Panc1 (cell line): ENCODE measurements around the gene PKM. TPM values are rescaled to one million over a fixed set of nuclear protein-coding genes. Genes with fewer than 3 reads are reported as not detected.
A peak's percentile ranks its signal among the peaks of the same experiment; 100 is the strongest.

Experiments
- ATAC-seq: fragments of 200-7000 bp; cut with Tn5 transposase; 2 replicates; pipeline ENCODE4 v1.9.1; 2020; ENCODE audit warnings: mild to moderate bottlenecking, moderate library complexity
- BruUV-seq: library from RNA; stranded (reverse); fragments of 400-500 nt; replicated peaks from 2 replicates; lab custom pipeline; 2021; lab: Mats Ljungman, UMichigan
- CTCF ChIA-PET: fragments of 300-600 bp; sonication (Branson Sonifier 250); formaldehyde crosslinking; loops from one replicate; lab custom pipeline; 2022; ENCODE audit warnings: antibody characterized with exemption; lab: Charles Lee
- POLR2A ChIA-PET: fragments of 300-600 bp; sonication (Branson Sonifier 250); formaldehyde crosslinking; loops from one replicate; lab custom pipeline; 2022; ENCODE audit warnings: antibody characterized with exemption; lab: Charles Lee
- DNase-seq: peaks from one replicate; pipeline ENCODE4 v3.0.0-alpha.2; 2010; ENCODE audit warnings: low read depth, low spot score
- H3K27ac ChIP-seq: 2 replicates; pipeline ENCODE4 v1.5.1; 2011; ENCODE audit warnings: mild to moderate bottlenecking, low read length, inconsistent platforms
- H3K27me3 ChIP-seq: fragments of 200-500 bp; sonication (Bioruptor generic); 2 replicates; pipeline ENCODE4 v1.6.0; 2014; ENCODE audit warnings: low read length, inconsistent platforms; ENCODE audit not compliant: control insufficient read depth, insufficient read depth
- H3K36me3 ChIP-seq: fragments of 200-500 bp; sonication (Bioruptor generic); 2 replicates; pipeline ENCODE4 v1.5.1; 2014; ENCODE audit warnings: inconsistent platforms, mild to moderate bottlenecking, low read length, moderate library complexity; ENCODE audit not compliant: control insufficient read depth, insufficient read depth
- H3K4me1 ChIP-seq: 2 replicates; pipeline ENCODE4 v1.5.1; 2011; ENCODE audit warnings: inconsistent platforms, mild to moderate bottlenecking, low read length, moderate library complexity; ENCODE audit not compliant: control insufficient read depth, insufficient read depth
- H3K4me3 ChIP-seq, 2 experiments: 2 replicates each; pipeline ENCODE4 v1.5.1; 2011 to 2012; ENCODE audit warnings: low read depth in 2 of 2, low read length in 2 of 2, mild to moderate bottlenecking in 2 of 2, inconsistent platforms in 1 of 2, moderate library complexity in 1 of 2
- H3K9me3 ChIP-seq: fragments of 200-500 bp; sonication (Bioruptor generic); 2 replicates; pipeline ENCODE4 v1.5.1; 2014; ENCODE audit warnings: low read depth, mild to moderate bottlenecking, inconsistent platforms, low read length, moderate library complexity; ENCODE audit not compliant: control insufficient read depth, insufficient read depth
- POLR2AphosphoS5 ChIP-seq: IDR thresholded peaks from 2 replicates; pipeline ENCODE4 v1.6.1; 2012; ENCODE audit warnings: mild to moderate bottlenecking, low read depth, low read length, moderate library complexity
- SIN3A ChIP-seq: IDR thresholded peaks from 2 replicates; pipeline ENCODE4 v1.6.1; 2012; ENCODE audit warnings: low read depth, mild to moderate bottlenecking, low read length, moderate library complexity, borderline replicate concordance; ENCODE audit not compliant: insufficient read depth
- TCF7L2 ChIP-seq: IDR thresholded peaks from 2 replicates; pipeline ENCODE4 v1.6.1; 2011; ENCODE audit warnings: mild to moderate bottlenecking, low read depth, low read length, inconsistent platforms
- in situ Hi-C: cut with HindIII; loops from 2 replicates; pipeline ENCODE4 v1.10.0; 2016; ENCODE audit warnings: low sequenced_read_pairs, low pct_unique_long_range_greater_than_20kb
- intact Hi-C: fragments of 100-400 bp; cut with micrococcal nuclease; formaldehyde crosslinking; loops from one replicate; pipeline ENCODE4 v1.10.0; 2022; ENCODE audit not compliant: unreplicated experiment
- total RNA-seq: library from RNA; stranded (reverse); gene quantifications from one replicate; pipeline ENCODE4 v1.2.1, GENCODE V29; 2021; ENCODE audit not compliant: unreplicated experiment
- TF ChIP-seq, protein P1 (sequence below): fragments of 450-650 bp; IDR thresholded peaks from 2 replicates; pipeline ENCODE4 v1.5.1; 2017; ENCODE audit warnings: mild to moderate bottlenecking
- TF ChIP-seq, protein P2 (sequence below), 2 experiments: IDR thresholded peaks; 2 replicates each; pipeline ENCODE4 v1.6.1; 2011 to 2012; ENCODE audit warnings: low read depth in 2 of 2, control low read depth in 1 of 2, low read length in 1 of 2, mild to moderate bottlenecking in 1 of 2, moderate library complexity in 1 of 2; ENCODE audit not compliant: insufficient read depth in 1 of 2

Gene PKM
- total RNA-seq, 1 experiment from 2014 or later, result 1,590 TPM

DNA sequence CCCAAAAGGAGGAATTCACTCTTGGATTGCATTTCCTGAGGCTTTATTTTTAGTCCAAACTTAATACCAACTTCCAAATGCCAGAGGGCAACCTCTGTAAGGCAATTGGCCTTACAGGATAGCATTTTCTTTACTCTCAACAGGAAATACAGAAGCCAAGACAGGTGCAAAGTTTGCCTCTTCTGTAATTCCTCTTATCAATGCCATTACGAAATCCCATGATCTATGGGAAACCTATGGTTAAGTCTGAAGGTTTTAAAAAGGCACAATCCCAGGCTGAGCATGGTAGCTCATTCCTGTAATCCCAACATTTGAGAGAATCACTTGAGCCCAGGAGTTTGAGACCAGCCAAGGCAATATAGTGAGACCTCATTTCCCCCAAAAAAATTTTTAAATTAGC is 14.9 kb downstream of the PKM start:
- no peaks in the 10 kb centered on the region for H3K9me3 ChIP-seq
- POLR2A ChIA-PET, result no interaction called here
- H3K4me1 ChIP-seq, result 0 out of 2 replicates have a peak, but pooled peaks cover under 1% of the 10 kb centered on the region
- H3K4me3 ChIP-seq, result no peak overlapping the region
- no peaks in the 10 kb centered on the region for H3K27me3 ChIP-seq
- TF ChIP-seq, protein P1, sequence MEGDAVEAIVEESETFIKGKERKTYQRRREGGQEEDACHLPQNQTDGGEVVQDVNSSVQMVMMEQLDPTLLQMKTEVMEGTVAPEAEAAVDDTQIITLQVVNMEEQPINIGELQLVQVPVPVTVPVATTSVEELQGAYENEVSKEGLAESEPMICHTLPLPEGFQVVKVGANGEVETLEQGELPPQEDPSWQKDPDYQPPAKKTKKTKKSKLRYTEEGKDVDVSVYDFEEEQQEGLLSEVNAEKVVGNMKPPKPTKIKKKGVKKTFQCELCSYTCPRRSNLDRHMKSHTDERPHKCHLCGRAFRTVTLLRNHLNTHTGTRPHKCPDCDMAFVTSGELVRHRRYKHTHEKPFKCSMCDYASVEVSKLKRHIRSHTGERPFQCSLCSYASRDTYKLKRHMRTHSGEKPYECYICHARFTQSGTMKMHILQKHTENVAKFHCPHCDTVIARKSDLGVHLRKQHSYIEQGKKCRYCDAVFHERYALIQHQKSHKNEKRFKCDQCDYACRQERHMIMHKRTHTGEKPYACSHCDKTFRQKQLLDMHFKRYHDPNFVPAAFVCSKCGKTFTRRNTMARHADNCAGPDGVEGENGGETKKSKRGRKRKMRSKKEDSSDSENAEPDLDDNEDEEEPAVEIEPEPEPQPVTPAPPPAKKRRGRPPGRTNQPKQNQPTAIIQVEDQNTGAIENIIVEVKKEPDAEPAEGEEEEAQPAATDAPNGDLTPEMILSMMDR, result no peak
- TF ChIP-seq, protein P2, sequence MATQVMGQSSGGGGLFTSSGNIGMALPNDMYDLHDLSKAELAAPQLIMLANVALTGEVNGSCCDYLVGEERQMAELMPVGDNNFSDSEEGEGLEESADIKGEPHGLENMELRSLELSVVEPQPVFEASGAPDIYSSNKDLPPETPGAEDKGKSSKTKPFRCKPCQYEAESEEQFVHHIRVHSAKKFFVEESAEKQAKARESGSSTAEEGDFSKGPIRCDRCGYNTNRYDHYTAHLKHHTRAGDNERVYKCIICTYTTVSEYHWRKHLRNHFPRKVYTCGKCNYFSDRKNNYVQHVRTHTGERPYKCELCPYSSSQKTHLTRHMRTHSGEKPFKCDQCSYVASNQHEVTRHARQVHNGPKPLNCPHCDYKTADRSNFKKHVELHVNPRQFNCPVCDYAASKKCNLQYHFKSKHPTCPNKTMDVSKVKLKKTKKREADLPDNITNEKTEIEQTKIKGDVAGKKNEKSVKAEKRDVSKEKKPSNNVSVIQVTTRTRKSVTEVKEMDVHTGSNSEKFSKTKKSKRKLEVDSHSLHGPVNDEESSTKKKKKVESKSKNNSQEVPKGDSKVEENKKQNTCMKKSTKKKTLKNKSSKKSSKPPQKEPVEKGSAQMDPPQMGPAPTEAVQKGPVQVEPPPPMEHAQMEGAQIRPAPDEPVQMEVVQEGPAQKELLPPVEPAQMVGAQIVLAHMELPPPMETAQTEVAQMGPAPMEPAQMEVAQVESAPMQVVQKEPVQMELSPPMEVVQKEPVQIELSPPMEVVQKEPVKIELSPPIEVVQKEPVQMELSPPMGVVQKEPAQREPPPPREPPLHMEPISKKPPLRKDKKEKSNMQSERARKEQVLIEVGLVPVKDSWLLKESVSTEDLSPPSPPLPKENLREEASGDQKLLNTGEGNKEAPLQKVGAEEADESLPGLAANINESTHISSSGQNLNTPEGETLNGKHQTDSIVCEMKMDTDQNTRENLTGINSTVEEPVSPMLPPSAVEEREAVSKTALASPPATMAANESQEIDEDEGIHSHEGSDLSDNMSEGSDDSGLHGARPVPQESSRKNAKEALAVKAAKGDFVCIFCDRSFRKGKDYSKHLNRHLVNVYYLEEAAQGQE (IDR thresholded peaks at IDR 0.05; ENCODE audit: insufficient read depth in 1 of 2, low read depth in 2 of 2, low read length in 1 of 2), result no peak
- TF ChIP-seq SIN3A, result no peak
- TF ChIP-seq POLR2AphosphoS5, result no peak
- TF ChIP-seq TCF7L2, result no peak
- in situ Hi-C loops, result no loop called here
- no peak for ATAC-seq
- CTCF ChIA-PET, result no interaction called here
- BruUV-seq, result TSS peak; percentile 19
- DNase-seq, result no peak
- H3K36me3 ChIP-seq, result peaks cover 67% of the 10 kb centered on the region
- intact Hi-C loops, result no loop called here
- H3K27ac ChIP-seq, result no peak overlapping the region

DNA sequence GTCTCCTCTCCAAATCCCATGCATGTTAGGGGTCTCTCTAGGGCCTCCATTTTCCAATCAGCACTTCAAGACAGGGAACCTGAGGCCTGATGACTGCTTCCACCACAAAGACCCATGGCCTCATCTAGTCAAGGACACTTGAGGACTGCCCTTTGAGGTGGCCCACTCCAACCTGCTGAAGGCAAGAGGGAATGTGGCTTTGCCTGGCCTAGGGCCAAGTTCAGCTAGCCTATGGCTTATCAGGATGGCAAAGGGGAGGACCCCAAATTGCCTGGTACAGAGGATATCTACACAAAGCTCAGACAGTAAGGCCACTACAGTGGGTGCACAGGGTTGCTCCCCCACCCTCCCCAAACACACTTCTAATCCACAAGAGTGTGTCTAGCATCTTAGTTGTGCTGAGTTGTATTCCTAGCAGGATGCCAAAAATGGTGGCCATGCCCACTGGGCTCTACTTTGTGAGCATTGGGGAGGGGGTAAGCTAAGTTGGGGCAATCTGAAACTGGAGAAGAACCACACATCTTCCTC is 23.4 kb downstream of the PKM start:
- DNase-seq (no peak), ATAC-seq (no peak)
- Histone ChIP-seq H3K4me3 (no peak overlapping the region), H3K9me3 (no peaks in the 10 kb centered on the region), H3K36me3 (peaks cover 69% of the 10 kb centered on the region), H3K27me3 (no peaks in the 10 kb centered on the region), H3K27ac (no peak overlapping the region), H3K4me1 (peaks cover 5% of the 10 kb centered on the region)
- ChIA-PET POLR2A (no interaction called here), CTCF (no interaction called here)
- intact Hi-C loops, result no loop called here
- no TSS peak for BruUV-seq
- TF ChIP-seq TCF7L2 (no peak), SIN3A (no peak), POLR2AphosphoS5 (no peak)
- TF ChIP-seq, protein P2 (IDR thresholded peaks at IDR 0.05; ENCODE audit: insufficient read depth in 1 of 2, low read depth in 2 of 2, low read length in 1 of 2), result no peak
- TF ChIP-seq, protein P1, result no peak
- in situ Hi-C loops, result no loop called here
